ENCODE data around the gene CELSR3. TPM values are rescaled to one million over a fixed set of nuclear protein-coding genes. Genes with fewer than 3 reads are reported as not detected.

CELSR3 gene
- total RNA-seq, 1 donor from 2014 or later: 162 TPM

DNA sequence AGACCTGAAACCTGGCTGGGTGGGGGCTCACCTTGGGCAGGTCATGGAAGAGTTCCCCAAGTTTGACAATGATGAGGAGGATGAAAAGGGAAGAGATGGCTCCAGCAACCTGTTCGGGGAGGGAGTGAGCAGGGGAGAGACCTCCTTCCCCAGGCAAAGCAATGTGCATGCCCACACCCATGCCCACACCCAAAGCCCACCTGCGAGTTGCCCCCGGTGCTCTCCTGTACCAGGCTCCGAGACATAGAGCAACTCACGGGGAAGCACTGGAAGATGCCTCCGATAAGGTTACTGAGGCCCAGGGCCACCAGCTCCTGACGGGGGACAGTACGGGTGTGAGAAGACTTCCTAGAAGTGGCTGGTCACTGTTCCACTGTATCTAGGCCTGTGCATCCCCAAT lies 32.3 kb downstream of the CELSR3 start:
- peaks cover 7% of the 10 kb centered on the region for H3K27me3 Mint-ChIP-seq (ENCODE audit: unreplicated experiment)
- TF ChIP-seq, protein P1, sequence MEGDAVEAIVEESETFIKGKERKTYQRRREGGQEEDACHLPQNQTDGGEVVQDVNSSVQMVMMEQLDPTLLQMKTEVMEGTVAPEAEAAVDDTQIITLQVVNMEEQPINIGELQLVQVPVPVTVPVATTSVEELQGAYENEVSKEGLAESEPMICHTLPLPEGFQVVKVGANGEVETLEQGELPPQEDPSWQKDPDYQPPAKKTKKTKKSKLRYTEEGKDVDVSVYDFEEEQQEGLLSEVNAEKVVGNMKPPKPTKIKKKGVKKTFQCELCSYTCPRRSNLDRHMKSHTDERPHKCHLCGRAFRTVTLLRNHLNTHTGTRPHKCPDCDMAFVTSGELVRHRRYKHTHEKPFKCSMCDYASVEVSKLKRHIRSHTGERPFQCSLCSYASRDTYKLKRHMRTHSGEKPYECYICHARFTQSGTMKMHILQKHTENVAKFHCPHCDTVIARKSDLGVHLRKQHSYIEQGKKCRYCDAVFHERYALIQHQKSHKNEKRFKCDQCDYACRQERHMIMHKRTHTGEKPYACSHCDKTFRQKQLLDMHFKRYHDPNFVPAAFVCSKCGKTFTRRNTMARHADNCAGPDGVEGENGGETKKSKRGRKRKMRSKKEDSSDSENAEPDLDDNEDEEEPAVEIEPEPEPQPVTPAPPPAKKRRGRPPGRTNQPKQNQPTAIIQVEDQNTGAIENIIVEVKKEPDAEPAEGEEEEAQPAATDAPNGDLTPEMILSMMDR (IDR thresholded peaks at IDR 0.05; ENCODE audit: partially characterized antibody, unreplicated experiment): no peak
- no peak overlapping the region for H3K4me3 Mint-ChIP-seq (ENCODE audit: unreplicated experiment)
- no peak for DNase-seq
- no peak overlapping the region for H3K27ac Mint-ChIP-seq (ENCODE audit: unreplicated experiment)
- peaks cover 3% of the 10 kb centered on the region for H3K9me3 Mint-ChIP-seq (ENCODE audit: unreplicated experiment)
- no peaks in the 10 kb centered on the region for H3K36me3 Mint-ChIP-seq (ENCODE audit: unreplicated experiment)
- no peaks in the 10 kb centered on the region for H3K4me1 Mint-ChIP-seq (ENCODE audit: low read depth, unreplicated experiment)

DNA sequence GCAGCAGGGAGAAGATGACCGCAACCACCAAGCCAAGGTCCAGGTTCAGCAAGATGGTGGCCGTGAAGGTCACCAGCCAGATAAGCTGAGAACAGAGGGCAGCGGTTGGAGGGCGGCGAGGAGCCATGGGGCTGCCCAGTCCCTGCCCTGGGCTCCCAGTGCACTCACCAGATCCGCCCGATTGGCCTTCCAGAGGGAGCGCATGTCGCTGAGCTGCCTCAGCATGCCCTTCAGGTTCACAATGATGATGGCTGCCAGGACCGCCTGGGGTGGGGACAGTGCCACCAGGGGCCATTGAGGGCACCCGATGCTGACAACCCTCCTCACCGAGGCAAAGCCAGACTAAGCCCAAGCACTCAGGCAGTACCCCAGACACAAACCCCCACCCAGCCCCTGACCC lies 32.8 kb downstream of the CELSR3 start:
- H3K4me1 Mint-ChIP-seq (ENCODE audit: low read depth, unreplicated experiment): no peaks in the 10 kb centered on the region
- no peak for DNase-seq
- H3K4me3 Mint-ChIP-seq (ENCODE audit: unreplicated experiment): no peak overlapping the region
- peaks cover 7% of the 10 kb centered on the region for H3K27me3 Mint-ChIP-seq (ENCODE audit: unreplicated experiment)
- H3K36me3 Mint-ChIP-seq (ENCODE audit: unreplicated experiment): no peaks in the 10 kb centered on the region
- TF ChIP-seq, protein P1 (IDR thresholded peaks at IDR 0.05; ENCODE audit: partially characterized antibody, unreplicated experiment): no peak
- H3K27ac Mint-ChIP-seq (ENCODE audit: unreplicated experiment): no peak overlapping the region
- H3K9me3 Mint-ChIP-seq (ENCODE audit: unreplicated experiment): peaks cover 3% of the 10 kb centered on the region

DNA sequence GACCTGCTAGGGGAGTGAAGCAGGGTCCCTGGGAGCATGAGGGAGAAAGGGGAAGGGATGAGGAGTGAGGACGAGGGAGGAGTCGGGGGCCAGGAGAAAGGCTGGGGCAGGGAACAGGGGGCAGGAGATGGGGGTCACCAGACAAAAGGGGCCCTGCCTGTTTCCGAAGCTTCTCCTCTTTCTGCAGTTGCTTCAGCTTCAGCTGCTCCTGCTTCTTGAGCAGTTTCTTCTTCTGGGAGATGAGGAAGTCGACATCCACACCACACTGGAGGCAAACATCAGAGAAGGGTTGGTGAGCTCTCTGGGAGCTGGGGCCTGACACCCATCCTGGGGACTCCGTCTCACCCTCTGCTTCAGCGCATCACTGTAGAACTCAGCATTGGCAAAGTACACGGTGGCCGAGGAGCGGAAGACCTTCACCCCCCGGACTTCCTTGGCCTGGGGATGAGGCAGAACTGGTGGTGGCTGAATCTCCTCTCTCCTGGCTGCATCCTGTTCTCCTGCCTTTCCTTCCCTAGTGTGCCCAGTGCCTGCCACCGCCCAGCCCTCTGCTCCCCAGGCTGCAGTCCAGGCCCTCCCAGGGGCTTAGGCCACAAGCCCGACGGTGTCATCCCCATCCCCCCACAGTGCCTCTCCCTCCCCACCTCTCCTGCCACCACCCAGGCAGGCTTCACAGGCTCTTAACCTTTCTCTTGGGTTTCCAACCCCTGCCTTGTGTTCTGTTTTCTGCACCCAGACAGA lies 34.2 kb downstream of the CELSR3 start:
- Mint-ChIP-seq H3K4me3 (ENCODE audit: unreplicated experiment) (no peak overlapping the region), H3K9me3 (ENCODE audit: unreplicated experiment) (peaks cover 2% of the 10 kb centered on the region), H3K4me1 (ENCODE audit: low read depth, unreplicated experiment) (no peaks in the 10 kb centered on the region), H3K36me3 (ENCODE audit: unreplicated experiment) (no peaks in the 10 kb centered on the region), H3K27ac (ENCODE audit: unreplicated experiment) (no peak overlapping the region), H3K27me3 (ENCODE audit: unreplicated experiment) (peaks cover 7% of the 10 kb centered on the region)
- no peak for DNase-seq
- TF ChIP-seq, protein P1 (IDR thresholded peaks at IDR 0.05; ENCODE audit: partially characterized antibody, unreplicated experiment): no peak

DNA sequence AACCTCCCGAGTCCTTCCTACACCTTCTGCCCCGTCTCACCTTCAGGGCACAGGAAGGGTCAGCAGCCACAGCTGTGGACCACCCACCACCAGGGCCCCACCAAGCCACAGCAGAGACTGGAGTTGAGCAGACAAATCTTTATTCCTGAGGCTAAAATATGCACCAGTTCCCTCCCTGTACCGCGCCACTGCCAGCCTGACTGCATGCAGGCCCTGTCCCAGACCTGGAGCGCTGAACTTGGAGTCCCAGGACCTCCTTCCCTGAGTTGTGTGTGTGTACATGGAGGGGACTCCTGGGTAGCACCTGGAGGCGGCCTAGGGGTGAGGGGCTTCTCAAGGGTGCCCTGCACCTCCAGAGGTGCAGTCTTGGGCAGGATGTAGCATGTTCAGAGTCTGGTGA lies 37.1 kb downstream of the CELSR3 start:
- Mint-ChIP-seq H3K36me3 (ENCODE audit: unreplicated experiment) (no peaks in the 10 kb centered on the region), H3K4me3 (ENCODE audit: unreplicated experiment) (no peak overlapping the region), H3K9me3 (ENCODE audit: unreplicated experiment) (peaks cover 2% of the 10 kb centered on the region), H3K27me3 (ENCODE audit: unreplicated experiment) (peaks cover 7% of the 10 kb centered on the region), H3K27ac (ENCODE audit: unreplicated experiment) (no peak overlapping the region), H3K4me1 (ENCODE audit: low read depth, unreplicated experiment) (no peaks in the 10 kb centered on the region)
- TF ChIP-seq, protein P1 (IDR thresholded peaks at IDR 0.05; ENCODE audit: partially characterized antibody, unreplicated experiment): no peak
- no peak for DNase-seq

DNA sequence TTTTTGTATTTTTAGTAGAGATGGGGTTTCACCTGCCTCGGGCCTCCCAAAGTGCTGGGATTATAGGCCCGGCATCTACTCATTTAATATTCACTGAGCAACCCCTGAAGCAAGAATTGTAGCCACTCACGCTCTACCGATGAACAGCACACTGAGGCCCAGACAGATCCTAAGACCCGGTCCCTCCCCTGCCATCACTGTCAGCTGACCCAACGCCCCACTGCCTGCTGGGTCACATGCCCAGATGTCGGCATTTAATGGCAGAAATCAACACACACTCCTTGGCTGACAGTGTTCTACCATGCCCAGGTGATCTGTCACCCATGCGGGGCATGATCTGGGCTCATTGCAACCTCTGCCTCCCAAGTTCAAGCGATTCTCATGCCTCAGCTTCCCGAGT lies 37.9 kb downstream of the CELSR3 start:
- H3K27ac Mint-ChIP-seq (ENCODE audit: unreplicated experiment): no peak overlapping the region

More for the DNA sequence above, 37.9 kb downstream of the CELSR3 start:
- Mint-ChIP-seq H3K27me3 (ENCODE audit: unreplicated experiment) (peaks cover 7% of the 10 kb centered on the region), H3K36me3 (ENCODE audit: unreplicated experiment) (no peaks in the 10 kb centered on the region), H3K4me1 (ENCODE audit: low read depth, unreplicated experiment) (no peaks in the 10 kb centered on the region), H3K4me3 (ENCODE audit: unreplicated experiment) (no peak overlapping the region), H3K9me3 (ENCODE audit: unreplicated experiment) (peaks cover 2% of the 10 kb centered on the region)
- no peak for DNase-seq
- TF ChIP-seq, protein P1 (IDR thresholded peaks at IDR 0.05; ENCODE audit: partially characterized antibody, unreplicated experiment): no peak

Measured in glutamatergic neuron (in vitro differentiated cells).